A549 (cell line): ENCODE results near the gene NCBP2.

Experiments
- BHLHE40 ChIP-seq: IDR thresholded peaks from 2 replicates; pipeline ENCODE4 v1.6.1; 2012; ENCODE audit warnings: low read depth, low read length, inconsistent platforms
- CHD2 ChIP-seq: fragments of 150-350 bp; IDR thresholded peaks from 2 replicates; pipeline ENCODE4 v1.6.1; 2014; ENCODE audit warnings: low read length; ENCODE audit not compliant: partially characterized antibody
- CTCF ChIP-seq: fragments of >200 bp; sonication (Bioruptor Twin); formaldehyde crosslinking; IDR thresholded peaks from 3 replicates; pipeline ENCODE4 v1.5.1; 2016
- EHMT2 ChIP-seq: fragments of 200-600 bp; sonication (generic); IDR thresholded peaks from 2 replicates; pipeline ENCODE4 v1.6.1; 2016; ENCODE audit warnings: antibody characterized with exemption, low read depth, mild to moderate bottlenecking, moderate library complexity
- HMGXB4 ChIP-seq: fragments of 250-450 bp; sonication (Bioruptor Pico); IDR thresholded peaks from 2 replicates; pipeline ENCODE4 v1.5.0; 2021; ENCODE audit warnings: mild to moderate bottlenecking, moderate library complexity, borderline replicate concordance
- HOXA7 ChIP-seq: fragments of 250-450 bp; sonication (Bioruptor Pico); IDR thresholded peaks from 2 replicates; pipeline ENCODE4 v1.5.0; 2020; ENCODE audit warnings: mild to moderate bottlenecking, moderate library complexity
- MYC ChIP-seq: IDR thresholded peaks from 2 replicates; pipeline ENCODE4 v1.6.1; 2012; ENCODE audit warnings: mild to moderate bottlenecking, inconsistent platforms, low read length, improper control_type of control experiment, borderline replicate concordance
- PBX3 ChIP-seq: IDR thresholded peaks from 2 replicates; pipeline ENCODE4 v1.6.1; 2012
- POLR2A ChIP-seq: IDR thresholded peaks from 2 replicates; pipeline ENCODE4 v1.6.1; 2012; ENCODE audit warnings: mild to moderate bottlenecking, low read length
- POLR2AphosphoS2 ChIP-seq: conservative IDR thresholded peaks from 2 replicates; pipeline ENCODE4 v1.6.1; 2012; ENCODE audit warnings: low read length, improper control_type of control experiment, inconsistent platforms
- RFX5 ChIP-seq: fragments of 450-650 bp; IDR thresholded peaks from 2 replicates; pipeline ENCODE4 v1.7.1; 2014; ENCODE audit warnings: antibody characterized with exemption, mild to moderate bottlenecking, moderate library complexity
- SMC3 ChIP-seq: fragments of >200 bp; sonication (Bioruptor Twin); formaldehyde crosslinking; IDR thresholded peaks from 3 replicates; pipeline ENCODE4 v1.6.1; 2018; ENCODE audit warnings: inconsistent platforms
- USF2 ChIP-seq: fragments of 450-650 bp; IDR thresholded peaks from 2 replicates; pipeline ENCODE4 v1.6.1; 2014; ENCODE audit warnings: antibody characterized with exemption

- no peak for TF ChIP-seq CTCF
- no peak for TF ChIP-seq POLR2AphosphoS2
- TF ChIP-seq HMGXB4: no peak
- no peak for TF ChIP-seq USF2
- no peak for TF ChIP-seq RFX5
- no peak for TF ChIP-seq POLR2A
- TF ChIP-seq EHMT2: no peak
- TF ChIP-seq HOXA7: no peak
- no peak for TF ChIP-seq MYC
- TF ChIP-seq CHD2: no peak
- no peak for TF ChIP-seq BHLHE40
- TF ChIP-seq SMC3: no peak
- TF ChIP-seq PBX3: no peak
Measured at GRCh38 chr3:196936288-196936687, 6.0 kb downstream of the NCBP2 start.
